HepG2 (cell line): ENCODE results near the gene ANKS3. TPM values are rescaled to one million over a fixed set of nuclear protein-coding genes. Genes with fewer than 3 reads are reported as not detected.
A peak's percentile ranks its signal among the peaks of the same experiment; 100 is the strongest.

Experiments used
- ESRRA ChIP-seq: sonication (generic); formaldehyde crosslinking; IDR thresholded peaks from 2 replicates; pipeline ENCODE4 v1.5.1; 2020; ENCODE audit warnings: mild to moderate bottlenecking, low read depth, missing genetic modification reagents
- GABPB1 ChIP-seq: IDR thresholded peaks from 2 replicates; pipeline ENCODE4 v1.6.1; 2016; ENCODE audit warnings: mild to moderate bottlenecking, missing genetic modification reagents, moderate library complexity, missing compliant biosample characterization
- KDM6A ChIP-seq: IDR thresholded peaks from 2 replicates; pipeline ENCODE4 v1.6.1; 2016; ENCODE audit warnings: low read depth
- NR2F6 ChIP-seq, 2 experiments: IDR thresholded peaks; 2 replicates each; pipeline ENCODE4 v1.6.1; 2016; ENCODE audit warnings: antibody characterized with exemption in 1 of 2, mild to moderate bottlenecking in 1 of 2
- NR3C1 ChIP-seq: sonication (generic); formaldehyde crosslinking; IDR thresholded peaks from 2 replicates; pipeline ENCODE4 v1.4.0; 2020; ENCODE audit warnings: missing genetic modification reagents
- ONECUT2 ChIP-seq: sonication (generic); formaldehyde crosslinking; IDR thresholded peaks from 2 replicates; pipeline ENCODE4 v1.4.0; 2020; ENCODE audit warnings: missing genetic modification reagents
- PATZ1 ChIP-seq: sonication (generic); formaldehyde crosslinking; IDR thresholded peaks from 2 replicates; pipeline ENCODE4 v1.4.0; 2020; ENCODE audit warnings: missing genetic modification reagents
- PHB2 ChIP-seq: fragments of 450-650 bp; IDR thresholded peaks from 2 replicates; pipeline ENCODE4 v1.6.1; 2018; ENCODE audit not compliant: partially characterized antibody
- RELA ChIP-seq: sonication (generic); formaldehyde crosslinking; IDR thresholded peaks from 2 replicates; pipeline ENCODE4 v1.4.0; 2020; ENCODE audit warnings: missing genetic modification reagents
- RXRA ChIP-seq: sonication (generic); formaldehyde crosslinking; IDR thresholded peaks from 2 replicates; pipeline ENCODE4 v1.5.1; 2020; ENCODE audit warnings: missing genetic modification reagents
- SAFB2 ChIP-seq: sonication (generic); formaldehyde crosslinking; IDR thresholded peaks from 2 replicates; pipeline ENCODE4 v1.5.1; 2020; ENCODE audit warnings: missing genetic modification reagents, low read depth, mild to moderate bottlenecking, borderline replicate concordance
- SMYD3 ChIP-seq: sonication (generic); formaldehyde crosslinking; IDR thresholded peaks from 2 replicates; pipeline ENCODE4 v1.8.1; 2023; ENCODE audit warnings: mild to moderate bottlenecking, missing genetic modification reagents
- SPEN ChIP-seq: sonication (generic); formaldehyde crosslinking; IDR thresholded peaks from 2 replicates; pipeline ENCODE4 v1.5.1; 2020; ENCODE audit warnings: low read depth, mild to moderate bottlenecking, missing genetic modification reagents
- THAP7 ChIP-seq: sonication (generic); formaldehyde crosslinking; IDR thresholded peaks from 2 replicates; pipeline ENCODE4 v1.8.1; 2023; ENCODE audit warnings: mild to moderate bottlenecking, missing genetic modification reagents
- ZBTB33 ChIP-seq: sonication (generic); formaldehyde crosslinking; IDR thresholded peaks from 2 replicates; pipeline ENCODE4 v1.4.0; 2020; ENCODE audit warnings: missing genetic modification reagents
- ZFX ChIP-seq: sonication (generic); formaldehyde crosslinking; IDR thresholded peaks from 2 replicates; pipeline ENCODE4 v1.4.0; 2020; ENCODE audit warnings: mild to moderate bottlenecking, low read depth, missing genetic modification reagents, moderate library complexity
- ZNF160 ChIP-seq: sonication (generic); formaldehyde crosslinking; IDR thresholded peaks from 2 replicates; pipeline ENCODE4 v1.8.0; 2022; ENCODE audit warnings: mild to moderate bottlenecking, inconsistent platforms, missing genetic modification reagents
- ZNF644 ChIP-seq: IDR thresholded peaks from 2 replicates; pipeline ENCODE4 v1.6.1; 2016; ENCODE audit warnings: low read depth
- ZNF768 ChIP-seq: sonication (generic); formaldehyde crosslinking; IDR thresholded peaks from 2 replicates; pipeline ENCODE4 v1.4.0; 2020; ENCODE audit warnings: missing genetic modification reagents
- ZNF770 ChIP-seq: sonication (generic); formaldehyde crosslinking; IDR thresholded peaks from 2 replicates; pipeline ENCODE4 v1.5.0; 2020; ENCODE audit warnings: mild to moderate bottlenecking, missing genetic modification reagents
- ZSCAN21 ChIP-seq: sonication (generic); formaldehyde crosslinking; IDR thresholded peaks from 2 replicates; pipeline ENCODE4 v1.8.0; 2022; ENCODE audit warnings: mild to moderate bottlenecking, missing genetic modification reagents, moderate library complexity, borderline replicate concordance
- ZSCAN30 ChIP-seq: sonication (generic); formaldehyde crosslinking; IDR thresholded peaks from 2 replicates; pipeline ENCODE4 v1.5.0; 2020; ENCODE audit warnings: mild to moderate bottlenecking, missing genetic modification reagents
- polyA plus RNA-seq, 8 experiments: library from polyadenylated mRNA; depleted of rRNA in 3 of 8; stranded (reverse) in 7 of 8; unstranded in 1 of 8; fragments of >200 nt; fragmentation: Illumina TruSeq in 4 of 8; extraction: Trizol in 4 of 8; gene quantifications; 2 replicates each; pipeline versions ENCODE4 v1.2.1 to v1.2.3, GENCODE V29; 2011 to 2016; ENCODE audit warnings: low read depth in 4 of 8, missing spikeins in 1 of 8, mixed read lengths in 1 of 8; ENCODE audit not compliant: insufficient read depth in 1 of 8
- total RNA-seq, 5 experiments: library from RNA; depleted of rRNA; stranded (reverse); fragments of >200 nt; fragmentation: Illumina TruSeq; extraction: Trizol; gene quantifications; 2 replicates each; pipeline ENCODE4 v1.2.3, GENCODE V29; 2016; ENCODE audit warnings: low read depth in 1 of 5

Gene ANKS3
- total and polyA plus RNA-seq, 2 of the 13 experiments (the other 11 are each of a cell fraction or from before 2014, with no cell fraction given) = 11.4 to 15.9 TPM

- no peak for TF ChIP-seq ZNF768 (CRISPR knock-in tag)
- TF ChIP-seq ZBTB33 (CRISPR knock-in tag) = peak; percentile 94
- peak; percentile 31; the same call in 1 of the 2 replicates for TF ChIP-seq ZFX (CRISPR knock-in tag)
- TF ChIP-seq PHB2 = no peak
- TF ChIP-seq NR3C1 (CRISPR knock-in tag) = no peak
- TF ChIP-seq SMYD3 (CRISPR knock-in tag) = no peak
- no peak for TF ChIP-seq ZNF160 (CRISPR knock-in tag)
- TF ChIP-seq ESRRA (CRISPR knock-in tag) = no peak
- 0 out of 2 replicates have a peak, but pooled peaks have one; percentile 26 for TF ChIP-seq ZNF770 (CRISPR knock-in tag)
- TF ChIP-seq ZSCAN21 (CRISPR knock-in tag) = no peak
- peak; percentile 58 for TF ChIP-seq NR2F6 (IDR thresholded peaks at IDR 0.05)
- peak; percentile 13; the same call in 1 of the 2 replicates for TF ChIP-seq NR2F6 (CRISPR knock-in tag; IDR thresholded peaks at IDR 0.05)
- TF ChIP-seq PATZ1 (CRISPR knock-in tag) = peak; percentile 24; the same call in 1 of the 2 replicates
- TF ChIP-seq ONECUT2 = no peak
- no peak for TF ChIP-seq ZSCAN30
- 0 out of 2 replicates have a peak, but pooled peaks have one; percentile 20 for TF ChIP-seq SPEN (CRISPR knock-in tag)
- TF ChIP-seq ZNF644 = no peak
- no peak for TF ChIP-seq THAP7
- no peak for TF ChIP-seq RXRA (CRISPR knock-in tag)
- no peak for TF ChIP-seq KDM6A (CRISPR knock-in tag)
- no peak; the same call in 1 of the 2 replicates for TF ChIP-seq GABPB1
- TF ChIP-seq SAFB2 = no peak
- no peak for TF ChIP-seq RELA (CRISPR knock-in tag)
Observed at GRCh38 chr16:4675864-4676786, 57.9 kb downstream of the ANKS3 start (continued).
